Upper lobe of left lung (tissue), 6 donors: Measurements from ENCODE around the gene RBM18. TPM values are rescaled to one million over a fixed set of nuclear protein-coding genes. Genes with fewer than 3 reads are reported as not detected.
A peak's percentile ranks its signal among the peaks of the same experiment; 100 is the strongest.

Source experiments
- ATAC-seq, 2 donors: fragments of 200-7000 bp; cut with Tn5 transposase; one replicate each; pipeline ENCODE4 v1.9.1; 2022; ENCODE audit warnings: mild to moderate bottlenecking in 2 of 2, moderate library complexity in 2 of 2; ENCODE audit not compliant: low FRiP score in 2 of 2
- DNase-seq, 2 donors: peaks; one replicate each; pipeline ENCODE4 v3.0.0-alpha.2; 2019 to 2020
- H3K27ac ChIP-seq, 4 donors: fragments of 200-600 bp; sonication (generic); one replicate each; pipeline ENCODE4 v1.5.1; 2016 to 2019
- H3K27me3 ChIP-seq, 4 donors: fragments of 200-600 bp; sonication (generic); one replicate each; pipeline ENCODE4 v1.5.1; 2017 to 2019
- H3K36me3 ChIP-seq, 4 donors: fragments of 200-600 bp; sonication (generic); one replicate each; pipeline ENCODE4 v1.5.1; 2016 to 2019
- H3K4me1 ChIP-seq, 4 donors: fragments of 200-600 bp; sonication (generic); one replicate each; pipeline ENCODE4 v1.5.1; 2018 to 2019
- H3K4me3 ChIP-seq, 4 donors: fragments of 200-600 bp; sonication (generic); one replicate each; pipeline ENCODE4 v1.5.1; 2017 to 2019; ENCODE audit warnings: mild to moderate bottlenecking in 2 of 4, moderate library complexity in 1 of 4
- H3K9me3 ChIP-seq, 4 donors: fragments of 200-600 bp; sonication (generic); one replicate each; pipeline ENCODE4 v1.5.1; 2018 to 2019
- CTCF ChIP-seq, 6 experiments: fragments of 450-650 bp in 4 of 6; fragments of 200-600 bp in 2 of 6; sonication (generic) in 2 of 6; IDR thresholded peaks; one replicate each; pipeline ENCODE4 v1.5.1; 2016 to 2019; ENCODE audit warnings: antibody characterized with exemption in 6 of 6
- EP300 ChIP-seq, 4 donors: sonication (generic); formaldehyde crosslinking; IDR thresholded peaks; one replicate each; pipeline ENCODE4 v1.5.1; 2017; ENCODE audit warnings: antibody characterized with exemption in 4 of 4, control low read depth in 2 of 4
- POLR2A ChIP-seq, 4 donors: fragments of 450-650 bp; IDR thresholded peaks; one replicate each; pipeline ENCODE4 v1.5.1; 2016 to 2017; ENCODE audit warnings: antibody characterized with exemption in 4 of 4, mild to moderate bottlenecking in 2 of 4
- POLR2AphosphoS5 ChIP-seq, 2 donors: sonication (generic); formaldehyde crosslinking; IDR thresholded peaks; one replicate each; pipeline ENCODE4 v1.5.1; 2017; ENCODE audit warnings: antibody characterized with exemption in 2 of 2
- WGBS, 2 donors: methylation state at CpG; one replicate each; pipeline ENCODE4 v1.1.5; 2017 to 2018; 5-methylcytosine and 5-hydroxymethylcytosine counted together
- total RNA-seq, 6 donors: library from RNA; depleted of rRNA in 4 of 6; stranded (reverse); fragments of >200 nt in 4 of 6; gene quantifications; one replicate each; pipeline versions ENCODE4 v1.1.0 to v1.2.1, GENCODE V29; 2016 to 2021
- donor health status: DM: no; HTN: no; CAD: no; lungs with moderate emphysema.
- donor health status: DM: no; HTN: yes; CAD: no; lungs with severe emphysema.

RBM18 gene
- total RNA-seq, 6 donors from 2014 or later = 3.0 to 19.9 (median 11.8) TPM

- no peaks in the 10 kb centered on the region for H3K36me3 ChIP-seq
- no peaks in the 10 kb centered on the region for H3K9me3 ChIP-seq
- no peak for ATAC-seq
- DNase-seq = no peak
- TF ChIP-seq EP300 (IDR thresholded peaks at IDR 0.05) (no peak), POLR2AphosphoS5 (IDR thresholded peaks at IDR 0.05) (no peak), POLR2A (IDR thresholded peaks at IDR 0.05) (no peak), CTCF (IDR thresholded peaks at IDR 0.05) (no peak)
- no peak overlapping the region for H3K27ac ChIP-seq
- peaks cover 22 to 43% (median 27%) of the 10 kb centered on the region in 4 donors for H3K4me1 ChIP-seq
- H3K4me3 ChIP-seq = no peak overlapping the region
- H3K27me3 ChIP-seq = peaks cover 0 to 50% (median 29%) of the 10 kb centered on the region in 4 donors
- WGBS, 2 donors = 40 to 55% methylated on average over 4 of the region's 4 CpGs
Measured at GRCh38 chr9:122229485-122229837, 35.2 kb downstream of the RBM18 start.

GRCh38 chr9:122228568-122229484 is 35.8 kb downstream of the RBM18 start, which contains the start of gene LHX6:
Gene LHX6 (minus strand): TSS chr9:122228957. CDS start chr9:122228740, 217 bp downstream.
- TF ChIP-seq POLR2AphosphoS5 (IDR thresholded peaks at IDR 0.05) (no peak), EP300 (IDR thresholded peaks at IDR 0.05) (no peak), CTCF (IDR thresholded peaks at IDR 0.05) (no peak), POLR2A (IDR thresholded peaks at IDR 0.05) (no peak)
- ATAC-seq (peak in 1 of 2 donors; percentile 62), DNase-seq (peak in 1 of 2 donors; percentile 85)
- peaks cover 22 to 43% (median 27%) of the 10 kb centered on the region in 4 donors for H3K4me1 ChIP-seq
- WGBS, 2 donors = 14 to 21% methylated on average over 18 of the region's 70 CpGs
- H3K36me3 ChIP-seq = no peaks in the 10 kb centered on the region
- H3K4me3 ChIP-seq = peak within 1 kb of the TSS; percentile 37 to 52 (median 44)
- peaks cover 0 to 50% (median 29%) of the 10 kb centered on the region in 4 donors for H3K27me3 ChIP-seq
- no peaks in the 10 kb centered on the region for H3K9me3 ChIP-seq
- no peak within 1 kb of the TSS for H3K27ac ChIP-seq

- H3K27me3 ChIP-seq = peaks cover 0 to 50% (median 29%) of the 10 kb centered on the region in 4 donors
- no peak for DNase-seq
- H3K36me3 ChIP-seq = no peaks in the 10 kb centered on the region
- peak overlapping the region; percentile 37 to 52 (median 44) for H3K4me3 ChIP-seq
- H3K9me3 ChIP-seq = no peaks in the 10 kb centered on the region
- ATAC-seq = no peak
- TF ChIP-seq POLR2A (IDR thresholded peaks at IDR 0.05) (no peak), EP300 (IDR thresholded peaks at IDR 0.05) (no peak), CTCF (IDR thresholded peaks at IDR 0.05) (no peak), POLR2AphosphoS5 (IDR thresholded peaks at IDR 0.05) (no peak)
- peaks cover 22 to 42% (median 27%) of the 10 kb centered on the region in 4 donors for H3K4me1 ChIP-seq
- whole genome bisulfite sequencing, 2 donors = 2 to 3% methylated on average over 25 to 37 of the region's 38 CpGs
- H3K27ac ChIP-seq = no peak overlapping the region
Measured at GRCh38 chr9:122228191-122228567, 36.5 kb downstream of the RBM18 start.

GRCh38 chr9:122227575-122227900 is 37.1 kb downstream of the RBM18 start:
- peak overlapping the region in 3 of 4 donors; percentile 40 to 52 (median 47) for H3K4me3 ChIP-seq
- H3K36me3 ChIP-seq = no peaks in the 10 kb centered on the region

More at GRCh38 chr9:122227575-122227900, 37.1 kb downstream of the RBM18 start:
- Histone ChIP-seq H3K27ac (no peak overlapping the region), H3K9me3 (no peaks in the 10 kb centered on the region), H3K4me1 (peaks cover 22 to 39% (median 27%) of the 10 kb centered on the region in 4 donors), H3K27me3 (peaks cover 0 to 54% (median 29%) of the 10 kb centered on the region in 4 donors)
- DNase-seq (no peak), ATAC-seq (no peak)
- no peak for TF ChIP-seq CTCF (IDR thresholded peaks at IDR 0.05)
- no peak for TF ChIP-seq POLR2AphosphoS5 (IDR thresholded peaks at IDR 0.05)
- no peak for TF ChIP-seq EP300 (IDR thresholded peaks at IDR 0.05)
- no peak for TF ChIP-seq POLR2A (IDR thresholded peaks at IDR 0.05)
- 10 to 23% methylated on average over 10 of the region's 10 CpGs for WGBS, 2 donors
